ENCODE measurements around the gene RPN2.

The RPN2 gene

GRCh38 chr20:37274851-37275524 is 95.9 kb downstream of the RPN2 start:
- Histone ChIP-seq H2AFZ (ENCODE audit: low read depth, low read length) (no peak overlapping the region), H3K4me2 (ENCODE audit: low read length, poor library complexity, severe bottlenecking) (no peak overlapping the region), H2AK5ac (ENCODE audit: low read length, severe bottlenecking) (no peak overlapping the region), H2BK5ac (ENCODE audit: low read depth, low read length, poor library complexity, severe bottlenecking) (no peak overlapping the region), H2BK12ac (ENCODE audit: low read length in 2 of 2) (no peak overlapping the region), H3K9ac (ENCODE audit: low read length) (no peak overlapping the region), H3K4me1 (ENCODE audit: control insufficient read depth, insufficient read depth, low read depth, low read length) (peaks cover 4% of the 10 kb centered on the region), H3K18ac (ENCODE audit: low read depth in 1 of 2, low read length in 2 of 2) (no peak overlapping the region), H3K79me1 (replicated peaks; ENCODE audit: low read length, poor library complexity, severe bottlenecking) (no peaks in the 10 kb centered on the region), H3K9me3 (ENCODE audit: control insufficient read depth, low read length) (no peaks in the 10 kb centered on the region), H3K27ac (ENCODE audit: low read length, poor library complexity, severe bottlenecking) (no peak overlapping the region), H2BK120ac (ENCODE audit: low read depth, low read length) (no peak overlapping the region), H3K4ac (ENCODE audit: low read depth in 1 of 2, low read length in 2 of 2) (no peak overlapping the region), H4K8ac (ENCODE audit: low read length) (no peak overlapping the region), H3K27me3 (ENCODE audit: control insufficient read depth in 1 of 2, insufficient read depth in 1 of 2, low read length in 2 of 2) (peaks cover 3% of the 10 kb centered on the region in 2 experiments), H3K36me3 (ENCODE audit: control insufficient read depth in 1 of 2, insufficient read depth in 2 of 2, low read depth in 1 of 2, low read length in 2 of 2) (no peaks in the 10 kb centered on the region), H3K14ac (ENCODE audit: low read length in 2 of 2) (no peak overlapping the region), H3K23ac (ENCODE audit: low read length in 2 of 2) (no peak overlapping the region), H2BK15ac (ENCODE audit: low read depth, poor library complexity, severe bottlenecking) (no peak overlapping the region), H4K91ac (ENCODE audit: low read length) (no peak overlapping the region), H3K4me3 (ENCODE audit: insufficient read depth in 1 of 2, low read depth in 1 of 2, low read length in 2 of 2) (no peak overlapping the region)
- WGBS: 98% methylated on average over 3 of the region's 5 CpGs
- DNase-seq: no peak

DNA sequence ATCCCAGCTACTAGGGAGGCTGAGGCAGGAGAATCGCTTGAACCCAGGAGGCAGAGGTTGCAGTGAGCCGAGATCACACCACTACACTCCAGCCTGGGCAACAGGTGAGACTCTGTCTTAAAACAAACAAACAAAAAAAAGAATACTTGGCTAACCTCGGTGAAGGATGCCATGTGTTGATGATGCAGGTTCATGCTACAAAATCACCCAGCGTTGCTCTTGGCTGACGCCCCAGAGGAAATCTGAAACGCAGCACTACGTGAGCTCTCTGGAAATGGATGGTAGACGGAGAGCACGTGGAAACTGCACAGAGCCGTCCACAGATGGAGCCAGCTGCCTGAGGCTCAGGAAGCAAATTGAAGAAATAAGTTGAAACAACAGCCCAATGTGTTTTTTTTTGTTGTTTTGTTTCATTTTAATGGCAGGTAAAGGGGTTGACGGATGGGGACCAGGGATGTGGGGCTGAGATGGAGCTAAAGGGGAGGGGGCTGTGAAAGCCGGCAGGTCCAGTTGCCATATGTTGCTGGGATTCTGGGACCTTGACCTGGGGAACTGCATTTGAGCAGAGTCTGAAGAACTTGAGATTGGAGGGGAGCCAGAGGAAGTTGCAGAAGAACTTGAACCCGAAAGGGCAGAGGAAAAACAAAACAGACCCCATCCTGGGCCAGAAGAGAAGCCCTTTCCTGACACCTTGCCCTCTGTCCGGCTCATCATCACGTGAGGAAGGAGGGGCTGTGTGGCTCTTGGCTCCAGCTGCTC is 97.5 kb downstream of the RPN2 start:
- Histone ChIP-seq H2AFZ (ENCODE audit: low read depth, low read length) (no peak overlapping the region), H3K4me1 (ENCODE audit: control insufficient read depth, insufficient read depth, low read depth, low read length) (peaks cover 3% of the 10 kb centered on the region), H2BK120ac (ENCODE audit: low read depth, low read length) (no peak overlapping the region), H3K14ac (ENCODE audit: low read length in 2 of 2) (no peak overlapping the region), H3K4ac (ENCODE audit: low read depth in 1 of 2, low read length in 2 of 2) (no peak overlapping the region), H3K79me1 (replicated peaks; ENCODE audit: low read length, poor library complexity, severe bottlenecking) (no peaks in the 10 kb centered on the region), H4K8ac (ENCODE audit: low read length) (no peak overlapping the region), H3K27me3 (ENCODE audit: control insufficient read depth in 1 of 2, insufficient read depth in 1 of 2, low read length in 2 of 2) (peaks cover 5% of the 10 kb centered on the region in 2 experiments), H2BK15ac (ENCODE audit: low read depth, poor library complexity, severe bottlenecking) (no peak overlapping the region), H4K91ac (ENCODE audit: low read length) (no peak overlapping the region), H2AK5ac (ENCODE audit: low read length, severe bottlenecking) (no peak overlapping the region), H3K4me2 (ENCODE audit: low read length, poor library complexity, severe bottlenecking) (no peak overlapping the region), H2BK5ac (ENCODE audit: low read depth, low read length, poor library complexity, severe bottlenecking) (no peak overlapping the region), H3K9me3 (ENCODE audit: control insufficient read depth, low read length) (no peaks in the 10 kb centered on the region), H3K23ac (ENCODE audit: low read length in 2 of 2) (no peak overlapping the region), H3K4me3 (ENCODE audit: insufficient read depth in 1 of 2, low read depth in 1 of 2, low read length in 2 of 2) (no peak overlapping the region), H3K18ac (ENCODE audit: low read depth in 1 of 2, low read length in 2 of 2) (no peak overlapping the region), H3K27ac (ENCODE audit: low read length, poor library complexity, severe bottlenecking) (no peak overlapping the region), H2BK12ac (ENCODE audit: low read length in 2 of 2) (no peak overlapping the region), H3K9ac (ENCODE audit: low read length) (peak overlapping the region; percentile 53), H3K36me3 (ENCODE audit: control insufficient read depth in 1 of 2, insufficient read depth in 2 of 2, low read depth in 1 of 2, low read length in 2 of 2) (no peaks in the 10 kb centered on the region)
- DNase-seq: peak; percentile 51
- WGBS: 62% methylated on average over 15 of the region's 15 CpGs

DNA sequence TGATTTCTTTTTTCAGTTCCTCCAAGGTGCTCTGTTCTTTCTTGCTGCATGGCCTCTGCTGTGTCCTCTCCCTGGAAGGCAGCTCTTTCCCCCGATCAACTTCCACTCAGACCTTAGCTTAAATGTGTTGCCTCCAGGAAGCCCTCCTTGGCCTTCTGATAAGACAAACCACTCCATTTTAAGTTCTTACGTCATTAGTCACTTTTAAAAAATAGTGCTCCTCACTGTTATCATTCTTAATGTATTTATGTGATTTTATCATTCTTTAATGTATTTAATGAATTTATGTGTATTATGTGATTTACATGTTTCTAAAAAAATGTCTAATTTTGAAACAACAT is 98.1 kb downstream of the RPN2 start:
- no peak overlapping the region for H3K4me2 ChIP-seq (ENCODE audit: low read length, poor library complexity, severe bottlenecking)
- no peak overlapping the region for H3K23ac ChIP-seq (ENCODE audit: low read length in 2 of 2)
- DNase-seq: no peak
- H2BK15ac ChIP-seq (ENCODE audit: low read depth, poor library complexity, severe bottlenecking): no peak overlapping the region
- no peak overlapping the region for H2BK5ac ChIP-seq (ENCODE audit: low read depth, low read length, poor library complexity, severe bottlenecking)
- no peak overlapping the region for H2BK12ac ChIP-seq (ENCODE audit: low read length in 2 of 2)
- H2AFZ ChIP-seq (ENCODE audit: low read depth, low read length): no peak overlapping the region
- no peak overlapping the region for H4K8ac ChIP-seq (ENCODE audit: low read length)
- no peak overlapping the region for H3K18ac ChIP-seq (ENCODE audit: low read depth in 1 of 2, low read length in 2 of 2)
- no peaks in the 10 kb centered on the region for H3K79me1 ChIP-seq (replicated peaks; ENCODE audit: low read length, poor library complexity, severe bottlenecking)
- 82% methylated on average over 1 of the region's 2 CpGs for WGBS
- no peak overlapping the region for H3K4ac ChIP-seq (ENCODE audit: low read depth in 1 of 2, low read length in 2 of 2)
- no peak overlapping the region for H2BK120ac ChIP-seq (ENCODE audit: low read depth, low read length)
- no peak overlapping the region for H2AK5ac ChIP-seq (ENCODE audit: low read length, severe bottlenecking)
- H3K9ac ChIP-seq (ENCODE audit: low read length): peak overlapping the region; percentile 53
- H3K4me1 ChIP-seq (ENCODE audit: control insufficient read depth, insufficient read depth, low read depth, low read length): peaks cover 3% of the 10 kb centered on the region
- H4K91ac ChIP-seq (ENCODE audit: low read length): no peak overlapping the region
- no peak overlapping the region for H3K14ac ChIP-seq (ENCODE audit: low read length in 2 of 2)
- H3K9me3 ChIP-seq (ENCODE audit: control insufficient read depth, low read length): no peaks in the 10 kb centered on the region
- H3K27ac ChIP-seq (ENCODE audit: low read length, poor library complexity, severe bottlenecking): no peak overlapping the region
- H3K4me3 ChIP-seq (ENCODE audit: insufficient read depth in 1 of 2, low read depth in 1 of 2, low read length in 2 of 2): no peak overlapping the region
- H3K36me3 ChIP-seq (ENCODE audit: control insufficient read depth in 1 of 2, insufficient read depth in 2 of 2, low read depth in 1 of 2, low read length in 2 of 2): no peaks in the 10 kb centered on the region
- H3K27me3 ChIP-seq (ENCODE audit: control insufficient read depth in 1 of 2, insufficient read depth in 1 of 2, low read length in 2 of 2): peaks cover 5% of the 10 kb centered on the region in 2 experiments

DNA sequence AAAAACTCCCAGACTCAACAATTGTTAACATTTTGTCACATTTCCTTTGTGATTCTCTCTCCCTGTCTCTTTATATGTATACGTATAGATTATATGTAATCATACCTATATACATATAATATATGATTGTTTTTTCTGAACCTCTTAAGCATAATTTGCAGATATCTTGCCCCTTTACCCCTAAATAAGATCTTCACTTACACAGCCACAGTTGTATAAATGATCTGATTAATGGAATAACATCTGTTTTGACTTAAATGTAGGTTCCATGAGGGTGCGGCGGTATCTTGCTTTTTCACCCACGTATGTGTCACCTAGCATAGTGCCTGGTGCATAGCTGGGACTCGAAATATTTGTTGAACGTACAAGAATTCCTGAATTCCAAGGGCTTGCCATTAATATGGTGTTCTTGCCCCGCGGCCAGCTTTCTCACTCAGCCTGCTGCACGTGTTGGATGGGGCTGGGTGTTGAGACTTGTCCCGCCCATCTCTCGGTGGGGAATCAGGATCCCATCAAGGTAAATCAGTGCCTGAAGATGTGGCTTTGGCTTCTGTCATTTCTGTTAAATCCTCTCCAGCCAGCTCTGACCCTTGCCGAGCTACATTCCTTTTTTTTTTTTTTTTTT is 99.9 kb downstream of the RPN2 start:
- Histone ChIP-seq H3K4me1 (ENCODE audit: control insufficient read depth, insufficient read depth, low read depth, low read length) (peaks cover 3% of the 10 kb centered on the region), H3K9ac (ENCODE audit: low read length) (no peak overlapping the region), H2AK5ac (ENCODE audit: low read length, severe bottlenecking) (no peak overlapping the region), H2AFZ (ENCODE audit: low read depth, low read length) (no peak overlapping the region), H2BK15ac (ENCODE audit: low read depth, poor library complexity, severe bottlenecking) (no peak overlapping the region), H3K27me3 (ENCODE audit: control insufficient read depth in 1 of 2, insufficient read depth in 1 of 2, low read length in 2 of 2) (peaks cover 5% of the 10 kb centered on the region in 2 experiments), H4K8ac (ENCODE audit: low read length) (no peak overlapping the region), H3K79me1 (replicated peaks; ENCODE audit: low read length, poor library complexity, severe bottlenecking) (no peaks in the 10 kb centered on the region), H2BK120ac (ENCODE audit: low read depth, low read length) (no peak overlapping the region), H2BK12ac (ENCODE audit: low read length in 2 of 2) (no peak overlapping the region), H3K23ac (ENCODE audit: low read length in 2 of 2) (no peak overlapping the region), H3K14ac (ENCODE audit: low read length in 2 of 2) (no peak overlapping the region), H3K4me2 (ENCODE audit: low read length, poor library complexity, severe bottlenecking) (no peak overlapping the region), H3K9me3 (ENCODE audit: control insufficient read depth, low read length) (no peaks in the 10 kb centered on the region), H3K27ac (ENCODE audit: low read length, poor library complexity, severe bottlenecking) (no peak overlapping the region), H4K91ac (ENCODE audit: low read length) (no peak overlapping the region), H3K36me3 (ENCODE audit: control insufficient read depth in 1 of 2, insufficient read depth in 2 of 2, low read depth in 1 of 2, low read length in 2 of 2) (no peaks in the 10 kb centered on the region), H3K18ac (ENCODE audit: low read depth in 1 of 2, low read length in 2 of 2) (no peak overlapping the region), H3K4ac (ENCODE audit: low read depth in 1 of 2, low read length in 2 of 2) (no peak overlapping the region), H3K4me3 (ENCODE audit: insufficient read depth in 1 of 2, low read depth in 1 of 2, low read length in 2 of 2) (no peak overlapping the region), H2BK5ac (ENCODE audit: low read depth, low read length, poor library complexity, severe bottlenecking) (no peak overlapping the region)
- 78% methylated on average over 11 of the region's 12 CpGs for whole genome bisulfite sequencing
- DNase-seq: no peak
